OCI-LY1 (cell line): ENCODE measurements around the gene NETO2.

Experiments
- H2AFZ ChIP-seq: fragments of 200-600 bp; sonication (generic), shearing (Covaris generic); 2 replicates; pipeline ENCODE4 v1.6.0; 2014; ENCODE audit warnings: antibody characterized with exemption, mild to moderate bottlenecking, low read length
- H3F3A ChIP-seq: fragments of 200-600 bp; sonication (generic), shearing (Covaris generic); 2 replicates; pipeline ENCODE4 v1.6.0; 2014; ENCODE audit warnings: mild to moderate bottlenecking, antibody characterized with exemption, low read length, moderate library complexity; ENCODE audit not compliant: insufficient read depth
- H3K27ac ChIP-seq: fragments of 200-600 bp; sonication (generic); 2 replicates; pipeline ENCODE4 v1.5.1; 2014; ENCODE audit warnings: low read length, mixed run types, mild to moderate bottlenecking, low read depth; ENCODE audit not compliant: poor library complexity, severe bottlenecking
- H3K27me3 ChIP-seq: fragments of 200-600 bp; sonication (generic); 2 replicates; pipeline ENCODE4 v1.6.0; 2014; ENCODE audit warnings: antibody characterized with exemption, mild to moderate bottlenecking, low read length, moderate library complexity; ENCODE audit not compliant: insufficient read depth
- H3K36me3 ChIP-seq: fragments of 200-600 bp; sonication (generic); 2 replicates; pipeline ENCODE4 v1.6.1; 2014; ENCODE audit warnings: mild to moderate bottlenecking, antibody characterized with exemption, low read length, moderate library complexity, mixed read lengths; ENCODE audit not compliant: insufficient read depth
- H3K4me1 ChIP-seq: fragments of 200-600 bp; sonication (generic); 2 replicates; pipeline ENCODE4 v1.5.1; 2014; ENCODE audit warnings: mild to moderate bottlenecking, low read length, moderate library complexity; ENCODE audit not compliant: insufficient read depth, severe bottlenecking
- H3K4me2 ChIP-seq: fragments of 200-600 bp; sonication (generic), shearing (Covaris generic); 2 replicates; pipeline ENCODE4 v1.6.1; 2014; ENCODE audit warnings: low read length
- H3K4me3 ChIP-seq: fragments of 200-600 bp; sonication (generic); 2 replicates; pipeline ENCODE4 v1.5.1; 2014; ENCODE audit warnings: low read length, low read depth, mild to moderate bottlenecking, mixed read lengths; ENCODE audit not compliant: poor library complexity, severe bottlenecking
- H3K79me2 ChIP-seq: fragments of 200-600 bp; shearing (Covaris generic); 2 replicates; pipeline ENCODE4 v1.6.1; 2016; ENCODE audit warnings: mixed run types, low read length, mixed read lengths; ENCODE audit not compliant: insufficient read depth
- H3K9ac ChIP-seq: fragments of 200-600 bp; sonication (generic), shearing (Covaris generic); 2 replicates; pipeline ENCODE4 v1.6.1; 2014; ENCODE audit warnings: mild to moderate bottlenecking, low read length, mixed read lengths
- H3K9me2 ChIP-seq: fragments of 200-600 bp; sonication (generic), shearing (Covaris generic); 2 replicates; pipeline ENCODE4 v1.6.1; 2014; ENCODE audit warnings: low read depth, mild to moderate bottlenecking, low read length, mixed read lengths
- H3K9me3 ChIP-seq: fragments of 200-600 bp; shearing (Covaris generic); 2 replicates; pipeline ENCODE4 v1.6.1; 2014; ENCODE audit warnings: low read length, mixed read lengths
- H4K20me1 ChIP-seq: fragments of 200-600 bp; sonication (generic), shearing (Covaris generic); 2 replicates; pipeline ENCODE4 v1.6.0; 2016; ENCODE audit warnings: mild to moderate bottlenecking, low read length; ENCODE audit not compliant: insufficient read depth
- EZH2 ChIP-seq: fragments of 200-600 bp; sonication (generic), shearing (Covaris generic); IDR thresholded peaks from 2 replicates; pipeline ENCODE4 v1.8.0; 2017; ENCODE audit warnings: borderline replicate concordance, mixed run types, mild to moderate bottlenecking, antibody characterized with exemption, low read length, moderate library complexity, mixed read lengths
- TF ChIP-seq, protein P1 (sequence below): fragments of 200-600 bp; sonication (generic), shearing (Covaris generic); IDR thresholded peaks from 2 replicates; pipeline ENCODE4 v1.5.1; 2017; ENCODE audit warnings: mild to moderate bottlenecking, antibody characterized with exemption, low read length, moderate library complexity, mixed read lengths

The NETO2 gene

DNA sequence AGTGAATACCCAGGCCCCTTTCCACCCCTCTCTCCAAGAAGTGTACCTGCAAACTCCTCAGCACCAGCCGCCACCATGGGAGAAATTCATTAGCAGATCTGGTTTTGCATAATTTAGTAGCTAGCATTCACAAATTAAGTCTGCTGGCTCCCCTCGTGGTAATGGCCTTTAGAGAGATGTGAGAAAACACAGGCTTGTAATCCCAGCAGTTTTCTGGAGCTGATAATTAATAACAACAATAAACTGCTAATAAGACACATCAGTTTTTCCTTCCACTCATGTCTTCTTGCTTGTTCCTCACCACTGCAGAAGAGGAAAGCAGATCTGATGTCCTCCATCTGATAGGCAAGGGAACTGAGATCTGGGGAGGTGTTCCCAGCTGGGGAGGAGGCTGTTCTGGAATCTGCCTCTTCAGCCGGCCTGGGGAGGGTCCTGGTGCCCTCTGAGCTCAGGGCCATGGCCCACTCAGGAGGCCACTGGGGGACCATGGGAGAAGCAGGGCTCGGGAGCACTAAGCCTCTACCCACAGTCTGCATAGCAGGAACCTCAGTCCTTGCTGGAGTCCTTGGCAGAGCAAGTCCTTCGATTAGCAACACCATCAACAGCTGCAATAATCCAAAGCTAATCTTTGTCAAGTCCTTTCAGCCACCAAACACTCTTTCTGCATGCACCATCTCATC is 96.1 kb downstream of the NETO2 start:
- Histone ChIP-seq H3K79me2 (no peaks in the 10 kb centered on the region), H2AFZ (no peak overlapping the region), H3F3A (no peaks in the 10 kb centered on the region), H3K9ac (no peak overlapping the region), H4K20me1 (no peaks in the 10 kb centered on the region), H3K36me3 (no peaks in the 10 kb centered on the region), H3K27ac (no peak overlapping the region), H3K4me3 (no peak overlapping the region), H3K4me2 (no peak overlapping the region), H3K9me2 (no peaks in the 10 kb centered on the region), H3K9me3 (no peaks in the 10 kb centered on the region), H3K4me1 (no peaks in the 10 kb centered on the region), H3K27me3 (0 out of 2 replicates have a peak, but pooled peaks cover 6% of the 10 kb centered on the region)
- no peak for TF ChIP-seq EZH2
- TF ChIP-seq, protein P1, sequence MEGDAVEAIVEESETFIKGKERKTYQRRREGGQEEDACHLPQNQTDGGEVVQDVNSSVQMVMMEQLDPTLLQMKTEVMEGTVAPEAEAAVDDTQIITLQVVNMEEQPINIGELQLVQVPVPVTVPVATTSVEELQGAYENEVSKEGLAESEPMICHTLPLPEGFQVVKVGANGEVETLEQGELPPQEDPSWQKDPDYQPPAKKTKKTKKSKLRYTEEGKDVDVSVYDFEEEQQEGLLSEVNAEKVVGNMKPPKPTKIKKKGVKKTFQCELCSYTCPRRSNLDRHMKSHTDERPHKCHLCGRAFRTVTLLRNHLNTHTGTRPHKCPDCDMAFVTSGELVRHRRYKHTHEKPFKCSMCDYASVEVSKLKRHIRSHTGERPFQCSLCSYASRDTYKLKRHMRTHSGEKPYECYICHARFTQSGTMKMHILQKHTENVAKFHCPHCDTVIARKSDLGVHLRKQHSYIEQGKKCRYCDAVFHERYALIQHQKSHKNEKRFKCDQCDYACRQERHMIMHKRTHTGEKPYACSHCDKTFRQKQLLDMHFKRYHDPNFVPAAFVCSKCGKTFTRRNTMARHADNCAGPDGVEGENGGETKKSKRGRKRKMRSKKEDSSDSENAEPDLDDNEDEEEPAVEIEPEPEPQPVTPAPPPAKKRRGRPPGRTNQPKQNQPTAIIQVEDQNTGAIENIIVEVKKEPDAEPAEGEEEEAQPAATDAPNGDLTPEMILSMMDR = no peak

DNA sequence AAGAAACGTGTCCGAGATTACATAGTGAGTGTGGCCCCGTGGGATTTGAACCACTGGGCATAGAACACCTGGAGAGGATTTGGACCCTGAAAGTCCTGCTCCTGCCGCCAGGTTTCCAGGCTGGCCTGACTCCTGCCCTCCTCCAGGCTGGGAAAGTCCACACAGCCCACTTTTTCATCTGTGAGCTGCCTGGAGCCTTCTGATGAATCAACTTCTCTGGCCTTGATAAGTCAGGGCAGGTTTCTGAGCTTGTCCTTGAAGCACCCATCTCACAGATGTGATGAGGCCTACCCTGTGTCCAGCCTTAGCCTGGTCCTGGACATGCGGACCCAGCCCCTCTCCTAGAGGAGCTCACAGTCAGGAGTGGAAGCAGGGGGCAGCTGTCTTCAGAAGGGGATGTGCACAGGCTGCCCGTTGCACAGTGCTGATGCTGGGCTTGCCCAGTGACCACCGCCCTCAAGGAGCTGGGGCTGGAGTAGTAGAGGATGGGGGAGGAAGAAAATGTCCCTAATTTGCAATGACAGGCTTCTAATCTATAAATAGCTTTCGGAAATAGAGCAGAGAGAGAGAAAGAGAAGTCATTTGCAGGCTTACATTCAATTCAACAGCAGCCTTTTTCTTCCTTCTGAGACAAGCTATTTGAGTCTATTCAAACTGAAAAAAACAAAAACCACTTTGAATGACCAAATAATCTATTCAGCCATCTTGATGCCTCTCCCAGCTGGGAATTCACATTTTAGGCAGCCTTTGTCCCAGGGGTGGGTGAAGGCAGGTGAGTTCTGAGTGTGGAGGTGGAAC is 96.8 kb downstream of the NETO2 start:
- Histone ChIP-seq H3K4me2 (no peak overlapping the region), H4K20me1 (no peaks in the 10 kb centered on the region), H3F3A (no peaks in the 10 kb centered on the region), H3K27ac (no peak overlapping the region), H3K9me3 (no peaks in the 10 kb centered on the region), H3K4me3 (no peak overlapping the region), H3K79me2 (no peaks in the 10 kb centered on the region), H3K27me3 (0 out of 2 replicates have a peak, but pooled peaks cover 6% of the 10 kb centered on the region), H3K36me3 (no peaks in the 10 kb centered on the region), H3K9ac (no peak overlapping the region), H2AFZ (no peak overlapping the region), H3K4me1 (no peaks in the 10 kb centered on the region), H3K9me2 (no peaks in the 10 kb centered on the region)
- TF ChIP-seq EZH2 = no peak
- TF ChIP-seq, protein P1 = no peak

DNA sequence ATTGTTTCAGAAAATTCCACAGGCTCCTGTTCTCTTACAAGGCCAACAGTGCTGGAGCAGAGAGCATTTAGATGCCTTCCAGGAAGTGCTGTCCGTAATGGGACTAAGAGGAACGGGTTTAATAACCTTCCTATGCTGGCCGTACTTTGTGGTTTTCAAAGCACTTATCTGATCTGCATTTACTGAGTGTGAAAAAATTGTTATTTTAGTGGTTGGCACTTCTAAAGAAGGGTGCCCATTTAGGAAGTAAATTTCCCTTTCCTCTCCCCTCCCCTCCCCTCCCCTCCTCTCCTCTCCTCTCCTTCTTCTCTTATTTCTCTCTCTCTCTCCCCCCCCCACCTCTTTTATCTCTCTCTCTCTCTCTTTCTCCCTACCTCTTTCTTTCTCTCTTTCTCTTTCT is 98.3 kb downstream of the NETO2 start:
- Histone ChIP-seq H3K36me3 (no peaks in the 10 kb centered on the region), H3K9me2 (no peaks in the 10 kb centered on the region), H3K9me3 (no peaks in the 10 kb centered on the region), H3K4me2 (no peak overlapping the region), H3K4me1 (no peaks in the 10 kb centered on the region), H3K79me2 (no peaks in the 10 kb centered on the region), H3K9ac (no peak overlapping the region), H3K27me3 (no peaks in the 10 kb centered on the region), H2AFZ (no peak overlapping the region), H3K27ac (no peak overlapping the region), H3F3A (no peaks in the 10 kb centered on the region), H4K20me1 (no peaks in the 10 kb centered on the region), H3K4me3 (no peak overlapping the region)
- TF ChIP-seq EZH2 = no peak
- TF ChIP-seq, protein P1 = no peak
